ENCODE data around the gene MAPK10. TPM values are rescaled to one million over a fixed set of nuclear protein-coding genes. Genes with fewer than 3 reads are reported as not detected.

MAPK10 gene
- total RNA-seq, 2 donors from 2014 or later, result 3.4 to 7.0 TPM

GRCh38 chr4:86019362-86019761, 340.5 kb downstream of the MAPK10 start:
- intact Hi-C loops (cut with DNase I, micrococcal nuclease), result no loop called here
- ATAC-seq (no peak), DNase-seq (no peak)

- DNase-seq (no peak), ATAC-seq (no peak)
- intact Hi-C loops (cut with DNase I, micrococcal nuclease), result no loop called here
These were observed 344.2 kb downstream of the MAPK10 start for GRCh38 chr4:86015412-86016350.

GRCh38 chr4:86014599-86014998, 345.3 kb downstream of the MAPK10 start:
- no peak for ATAC-seq

GRCh38 chr4:86013621-86014020, 346.2 kb downstream of the MAPK10 start:
- no peak for DNase-seq
- ATAC-seq, result no peak
- intact Hi-C loops (cut with DNase I, micrococcal nuclease), result no loop called here

More at GRCh38 chr4:86014599-86014998, 345.3 kb downstream of the MAPK10 start:
- DNase-seq, result no peak
- intact Hi-C loops (cut with DNase I, micrococcal nuclease), result no loop called here

GRCh38 chr4:86011117-86011516, 348.7 kb downstream of the MAPK10 start:
- DNase-seq (no peak), ATAC-seq (no peak)
- intact Hi-C loops (cut with DNase I, micrococcal nuclease), result no loop called here

GRCh38 chr4:86007042-86007441, 352.8 kb downstream of the MAPK10 start:
- DNase-seq (no peak), ATAC-seq (no peak)
- intact Hi-C loops (cut with DNase I, micrococcal nuclease), result no loop called here

GRCh38 chr4:86006057-86006456, 353.8 kb downstream of the MAPK10 start:
- intact Hi-C loops (cut with DNase I, micrococcal nuclease), result no loop called here
- DNase-seq (no peak), ATAC-seq (no peak)

- intact Hi-C loops (cut with DNase I, micrococcal nuclease), result no loop called here
- DNase-seq (no peak), ATAC-seq (no peak)
These were observed 355.8 kb downstream of the MAPK10 start for GRCh38 chr4:86004030-86004429.

- intact Hi-C loops (cut with DNase I, micrococcal nuclease), result no loop called here
- ATAC-seq (no peak), DNase-seq (no peak)
These were observed 358.3 kb downstream of the MAPK10 start for GRCh38 chr4:86001591-86001990.

GRCh38 chr4:85995361-85995760, 364.5 kb downstream of the MAPK10 start:
- no peak for DNase-seq
- intact Hi-C loops (cut with DNase I, micrococcal nuclease), result no loop called here
- no peak for ATAC-seq

GRCh38 chr4:85994576-85994975, 365.3 kb downstream of the MAPK10 start:
- DNase-seq (no peak), ATAC-seq (no peak)
- intact Hi-C loops (cut with DNase I, micrococcal nuclease), result no loop called here

GRCh38 chr4:85993641-85994040, 366.2 kb downstream of the MAPK10 start:
- ATAC-seq (no peak), DNase-seq (no peak)
- intact Hi-C loops (cut with DNase I, micrococcal nuclease), result no loop called here

GRCh38 chr4:85986266-85986665, 373.6 kb downstream of the MAPK10 start:
- no peak for DNase-seq
- intact Hi-C loops (cut with DNase I, micrococcal nuclease), result no loop called here

GRCh38 chr4:85979276-85979675, 380.6 kb downstream of the MAPK10 start:
- intact Hi-C loops (cut with DNase I, micrococcal nuclease), result no loop called here
- DNase-seq (no peak), ATAC-seq (no peak)

More at GRCh38 chr4:85986266-85986665, 373.6 kb downstream of the MAPK10 start:
- ATAC-seq, result no peak

GRCh38 chr4:85970535-85970934, 389.3 kb downstream of the MAPK10 start:
- DNase-seq, result no peak
- intact Hi-C loops (cut with DNase I, micrococcal nuclease), result no loop called here
- ATAC-seq, result no peak

- ATAC-seq (peak; percentile 63), DNase-seq (no peak)
- intact Hi-C loops (cut with DNase I, micrococcal nuclease), result loop anchor here in 1 of 2 donors (5.0 to 10.0 kb wide), 2 partner anchors 174 to 822 kb away; no protein-coding TSS in a partner anchor
These were observed 390.7 kb downstream of the MAPK10 start for GRCh38 chr4:85968945-85969819.

- intact Hi-C loops (cut with DNase I, micrococcal nuclease), result loop anchor here in 1 of 2 donors (5.0 to 10.0 kb wide), 2 partner anchors 173 to 821 kb away; no protein-coding TSS in a partner anchor
- ATAC-seq (no peak), DNase-seq (no peak)
These were observed 392.0 kb downstream of the MAPK10 start for GRCh38 chr4:85967872-85968271.

GRCh38 chr4:85966373-85966772, 393.5 kb downstream of the MAPK10 start:
- ATAC-seq (no peak), DNase-seq (no peak)
- intact Hi-C loops (cut with DNase I, micrococcal nuclease), result loop anchor here in 1 of 2 donors (5.0 to 10.0 kb wide), 2 partner anchors 172 to 819 kb away; no protein-coding TSS in a partner anchor

- intact Hi-C loops (cut with DNase I, micrococcal nuclease), result loop anchor here in 1 of 2 donors (5.0 to 10.0 kb wide), 2 partner anchors 171 to 818 kb away; no protein-coding TSS in a partner anchor
- DNase-seq (no peak), ATAC-seq (no peak)
These were observed 394.3 kb downstream of the MAPK10 start for GRCh38 chr4:85965529-85965928.
